Subcutaneous abdominal adipose tissue (tissue), 5 donors: ENCODE results near the gene KLF3.
"Not testable (repeated sequence)": the region's sequence is repeated elsewhere in the genome, so short reads cannot be mapped to it uniquely, and the experiment has no call there.

Source experiments
- H3K27ac ChIP-seq: one replicate; pipeline ENCODE4 v1.7.0; 2013; ENCODE audit warnings: low read depth, mild to moderate bottlenecking, inconsistent platforms, low read length, moderate library complexity
- H3K27me3 ChIP-seq, 5 donors: one replicate each; pipeline ENCODE4 v1.7.0; 2013; ENCODE audit warnings: low read length in 5 of 5, inconsistent platforms in 1 of 5; ENCODE audit not compliant: control insufficient read depth in 5 of 5, insufficient read depth in 4 of 5
- H3K36me3 ChIP-seq, 5 donors: one replicate each; pipeline ENCODE4 v1.7.0; 2013; ENCODE audit warnings: low read length in 5 of 5; ENCODE audit not compliant: control insufficient read depth in 5 of 5, insufficient read depth in 5 of 5
- H3K4me1 ChIP-seq, 5 donors: one replicate each; pipeline ENCODE4 v1.7.0; 2013; ENCODE audit warnings: low read length in 5 of 5, mild to moderate bottlenecking in 3 of 5, moderate library complexity in 1 of 5; ENCODE audit not compliant: control insufficient read depth in 5 of 5, insufficient read depth in 5 of 5
- H3K4me3 ChIP-seq, 5 donors: one replicate each; pipeline ENCODE4 v1.7.0; 2013; ENCODE audit warnings: low read length in 5 of 5, low read depth in 1 of 5
- H3K9ac ChIP-seq, 5 donors: one replicate each; pipeline ENCODE4 v1.7.0; 2013; ENCODE audit warnings: low read length in 5 of 5, mild to moderate bottlenecking in 4 of 5, moderate library complexity in 3 of 5
- H3K9me3 ChIP-seq, 5 donors: one replicate each; pipeline ENCODE4 v1.7.0; 2013; ENCODE audit warnings: low read length in 5 of 5; ENCODE audit not compliant: control insufficient read depth in 5 of 5
- donor health status: healthy.
- donor health status: healthy.
- donor health status: healthy.
- donor health status: healthy.
- donor health status: healthy.

KLF3 gene

GRCh38 chr4:38623260-38623659, 40.7 kb upstream of the KLF3 start:
- no peaks in the 10 kb centered on the region for H3K9me3 ChIP-seq
- no peak overlapping the region for H3K27ac ChIP-seq

GRCh38 chr4:38624311-38624710, 39.7 kb upstream of the KLF3 start:
- Histone ChIP-seq H3K9ac (no peak overlapping the region), H3K27ac (no peak overlapping the region), H3K9me3 (no peaks in the 10 kb centered on the region), H3K4me3 (no peak overlapping the region), H3K36me3 (no peaks in the 10 kb centered on the region), H3K27me3 (no peaks in the 10 kb centered on the region), H3K4me1 (peaks cover 0 to 12% (median 10%) of the 10 kb centered on the region in 5 donors)

More at GRCh38 chr4:38623260-38623659, 40.7 kb upstream of the KLF3 start:
- H3K9ac ChIP-seq, result no peak overlapping the region
- H3K4me1 ChIP-seq, result peaks cover 0 to 12% (median 10%) of the 10 kb centered on the region in 5 donors
- no peaks in the 10 kb centered on the region for H3K27me3 ChIP-seq
- H3K4me3 ChIP-seq, result no peak overlapping the region
- H3K36me3 ChIP-seq, result no peaks in the 10 kb centered on the region

GRCh38 chr4:38625508-38625907, 38.5 kb upstream of the KLF3 start:
- no peaks in the 10 kb centered on the region for H3K9me3 ChIP-seq
- no peak overlapping the region for H3K4me3 ChIP-seq
- H3K9ac ChIP-seq, result no peak overlapping the region
- H3K36me3 ChIP-seq, result no peaks in the 10 kb centered on the region
- no peak overlapping the region for H3K27ac ChIP-seq
- H3K4me1 ChIP-seq, result peaks cover 0 to 10% (median 7%) of the 10 kb centered on the region in 5 donors
- H3K27me3 ChIP-seq, result no peaks in the 10 kb centered on the region

GRCh38 chr4:38626901-38627444, 37.0 kb upstream of the KLF3 start:
- not testable (repeated sequence) for H3K27ac ChIP-seq, H3K36me3 ChIP-seq, H3K4me3 ChIP-seq, H3K9ac ChIP-seq, H3K4me1 ChIP-seq, H3K27me3 ChIP-seq, H3K9me3 ChIP-seq

DNA sequence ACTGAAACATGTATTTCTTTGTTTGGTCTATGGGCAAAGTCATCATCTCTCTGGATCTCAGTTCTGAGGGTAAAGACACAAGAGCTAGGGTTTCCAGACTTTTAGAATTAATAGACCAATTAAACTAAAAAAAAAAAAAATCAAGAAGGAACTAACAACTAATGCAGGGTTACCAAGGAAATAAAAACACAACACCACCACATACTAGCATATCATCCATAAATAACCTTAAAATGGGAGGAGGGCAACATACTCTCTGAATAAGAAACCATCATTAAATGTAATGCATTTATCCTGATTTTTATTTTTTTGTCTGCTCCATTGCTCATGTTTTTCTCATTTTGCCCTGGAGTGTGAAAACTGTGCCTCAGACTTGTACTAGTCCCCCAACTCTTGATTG, 33.5 kb upstream of the KLF3 start:
- H3K9ac ChIP-seq, result no peak overlapping the region
- H3K27ac ChIP-seq, result no peak overlapping the region
- H3K4me1 ChIP-seq, result peaks cover 3 to 9% (median 8%) of the 10 kb centered on the region in 5 donors
- no peaks in the 10 kb centered on the region for H3K36me3 ChIP-seq
- no peaks in the 10 kb centered on the region for H3K9me3 ChIP-seq
- H3K4me3 ChIP-seq, result no peak overlapping the region
- H3K27me3 ChIP-seq, result no peaks in the 10 kb centered on the region

GRCh38 chr4:38634047-38634759, 29.8 kb upstream of the KLF3 start:
- no peak overlapping the region for H3K4me3 ChIP-seq
- H3K9me3 ChIP-seq, result no peaks in the 10 kb centered on the region
- H3K27ac ChIP-seq, result no peak overlapping the region
- peaks cover 3 to 20% (median 8%) of the 10 kb centered on the region in 5 donors for H3K4me1 ChIP-seq
- H3K36me3 ChIP-seq, result no peaks in the 10 kb centered on the region
- H3K27me3 ChIP-seq, result no peaks in the 10 kb centered on the region
- no peak overlapping the region for H3K9ac ChIP-seq

GRCh38 chr4:38639242-38639641, 24.8 kb upstream of the KLF3 start:
- peaks cover under 1 to 21% (median 4%) of the 10 kb centered on the region in 5 donors for H3K4me1 ChIP-seq
- no peak overlapping the region for H3K9ac ChIP-seq
- H3K27me3 ChIP-seq, result no peaks in the 10 kb centered on the region
- H3K9me3 ChIP-seq, result no peaks in the 10 kb centered on the region
- no peaks in the 10 kb centered on the region for H3K36me3 ChIP-seq
- no peak overlapping the region for H3K4me3 ChIP-seq
- no peak overlapping the region for H3K27ac ChIP-seq

GRCh38 chr4:38641811-38642210, 22.2 kb upstream of the KLF3 start:
- Histone ChIP-seq H3K9me3 (no peaks in the 10 kb centered on the region), H3K27me3 (no peaks in the 10 kb centered on the region), H3K9ac (no peak overlapping the region), H3K36me3 (no peaks in the 10 kb centered on the region), H3K4me1 (peaks cover 0 to 16% (median 0%) of the 10 kb centered on the region in 5 donors), H3K27ac (no peak overlapping the region), H3K4me3 (no peak overlapping the region)

- Histone ChIP-seq H3K4me1 (peaks cover 0 to 4% (median 0%) of the 10 kb centered on the region in 5 donors), H3K4me3 (no peak overlapping the region), H3K27ac (no peak overlapping the region), H3K27me3 (no peaks in the 10 kb centered on the region), H3K9ac (no peak overlapping the region), H3K36me3 (no peaks in the 10 kb centered on the region), H3K9me3 (no peaks in the 10 kb centered on the region)
Observed at GRCh38 chr4:38644201-38644600, 19.8 kb upstream of the KLF3 start.

GRCh38 chr4:38647101-38647819, 16.7 kb upstream of the KLF3 start:
- H3K27ac ChIP-seq, result no peak overlapping the region
- peaks cover 0 to 4% (median 0%) of the 10 kb centered on the region in 5 donors for H3K4me1 ChIP-seq
- H3K4me3 ChIP-seq, result no peak overlapping the region
- no peaks in the 10 kb centered on the region for H3K36me3 ChIP-seq
- H3K9ac ChIP-seq, result no peak overlapping the region
- H3K27me3 ChIP-seq, result no peaks in the 10 kb centered on the region
- no peaks in the 10 kb centered on the region for H3K9me3 ChIP-seq
